Measurements from ENCODE around the gene ZNF578. TPM values are rescaled to one million over a fixed set of nuclear protein-coding genes. Genes with fewer than 3 reads are reported as not detected.
"Not testable (repeated sequence)": the region's sequence is repeated elsewhere in the genome, so short reads cannot be mapped to it uniquely, and the experiment has no call there.

Gene ZNF578
- total and polyA plus RNA-seq, 2 of the 4 experiments (the other 2 are of a cell fraction) = 1.4 to 4.1 TPM

DNA sequence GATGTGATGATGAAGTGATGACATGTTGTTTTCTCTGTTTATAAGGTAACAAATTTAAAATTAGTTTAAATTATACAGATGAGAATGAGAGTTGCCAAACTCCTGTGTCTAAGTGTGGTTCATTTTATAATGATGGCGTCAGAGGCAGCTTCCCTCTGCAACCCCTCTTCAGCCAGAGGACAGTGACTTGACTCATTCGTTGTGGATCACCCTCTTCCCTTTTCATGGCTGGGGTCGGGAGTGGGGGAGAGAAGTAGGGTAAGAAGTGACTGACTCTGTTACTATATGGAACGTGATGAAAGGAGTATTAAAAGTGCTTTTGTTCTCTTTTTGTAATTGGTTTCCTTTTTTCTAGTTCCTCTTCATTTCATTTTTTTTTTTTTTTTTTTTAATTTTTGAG is 85.5 kb downstream of the ZNF578 start:
- H3K14ac ChIP-seq (replicated peaks; ENCODE audit: low read depth, low read length); H3K9me1 ChIP-seq (ENCODE audit: insufficient read depth, low read length); dilution Hi-C loops (cut with HindIII; ENCODE audit: low sequenced_read_pairs, unreplicated experiment); POLR2A ChIA-PET (ENCODE audit: unreplicated experiment); H3K9ac ChIP-seq (ENCODE audit: low read depth, low read length); DNase-seq; H3K56ac ChIP-seq (ENCODE audit: extremely low read depth, insufficient read depth, low read length); H2BK5ac ChIP-seq (ENCODE audit: low read depth, low read length, poor library complexity, severe bottlenecking); H3K23ac ChIP-seq (ENCODE audit: low read depth, low read length); ATAC-seq (ENCODE audit: low read depth); BruUV-seq (replicated peaks); H4K5ac ChIP-seq (ENCODE audit: low read depth, low read length); H2BK20ac ChIP-seq (ENCODE audit: low read depth, low read length); H2BK15ac ChIP-seq (ENCODE audit: low read depth, low read length); H3K4me2 ChIP-seq (ENCODE audit: low read depth, low read length); H3K9me3 ChIP-seq (ENCODE audit: control insufficient read depth, insufficient read depth, low read length); H3K27ac ChIP-seq (ENCODE audit: insufficient read depth, low read length); H3K18ac ChIP-seq (ENCODE audit: low read depth, low read length); H4K8ac ChIP-seq (ENCODE audit: low read depth in 2 of 2, low read length in 2 of 2); H3K27me3 ChIP-seq (ENCODE audit: control insufficient read depth, insufficient read depth, low read length); H3K4ac ChIP-seq (ENCODE audit: low read depth, low read length); H4K91ac ChIP-seq (ENCODE audit: insufficient read depth, low read depth, low read length); H2BK120ac ChIP-seq (ENCODE audit: low read depth, low read length); H2AK5ac ChIP-seq (ENCODE audit: low read depth, low read length); CTCF ChIA-PET; in situ Hi-C loops (cut with MboI; ENCODE audit: low sequenced_read_pairs); H3K4me1 ChIP-seq (ENCODE audit: control insufficient read depth, insufficient read depth, low read length); H2AK9ac ChIP-seq (replicated peaks; ENCODE audit: low read depth, low read length, poor library complexity); H4K20me1 ChIP-seq (ENCODE audit: insufficient read depth, low read length); H2AFZ ChIP-seq (replicated peaks; ENCODE audit: low read length, poor library complexity); H3K4me3 ChIP-seq (ENCODE audit: insufficient read depth, low read depth, low read length): not testable (repeated sequence)
- Histone ChIP-seq H3K79me1 (ENCODE audit: low read depth in 1 of 2, low read length in 2 of 2) (peaks cover 15 to 21% of the 10 kb centered on the region in 2 experiments), H3K36me3 (ENCODE audit: control insufficient read depth, insufficient read depth, low read length) (peaks cover 18% of the 10 kb centered on the region)
- intact Hi-C loops (cut with micrococcal nuclease) = loop anchor here (10.0 kb wide), 1 partner anchor 206 kb away; no protein-coding TSS in a partner anchor
- no CpG with 5 or more reads among the region's 4 CpGs for WGBS, 2 experiments (ENCODE audit: extremely low coverage in 2 of 2, insufficient read length in 1 of 2)

DNA sequence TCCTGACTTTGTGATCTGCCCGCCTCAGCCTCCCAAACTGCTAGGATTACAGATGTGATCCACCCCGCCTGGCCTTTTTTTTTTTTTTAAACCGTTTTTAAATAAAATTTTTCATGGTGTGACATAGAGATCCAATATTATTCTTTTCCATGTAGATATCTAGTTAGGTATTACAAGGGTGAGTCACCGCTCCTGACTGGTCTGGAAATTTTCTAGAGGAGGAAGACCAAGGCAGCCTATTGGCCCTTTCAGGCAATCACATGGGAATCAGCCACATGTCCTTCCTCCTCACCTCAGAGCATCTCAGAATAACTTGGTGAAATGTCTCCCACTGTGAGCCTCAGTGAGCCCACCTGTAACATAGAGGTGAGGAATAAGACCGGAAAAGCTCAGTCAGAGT is 87.8 kb downstream of the ZNF578 start:
- H4K5ac ChIP-seq (ENCODE audit: low read depth, low read length); DNase-seq; H4K91ac ChIP-seq (ENCODE audit: insufficient read depth, low read depth, low read length); H2BK15ac ChIP-seq (ENCODE audit: low read depth, low read length); H3K9me1 ChIP-seq (ENCODE audit: insufficient read depth, low read length); H3K4me3 ChIP-seq (ENCODE audit: insufficient read depth, low read depth, low read length); H3K9me3 ChIP-seq (ENCODE audit: control insufficient read depth, insufficient read depth, low read length); H2BK20ac ChIP-seq (ENCODE audit: low read depth, low read length); intact Hi-C loops (cut with micrococcal nuclease); H4K20me1 ChIP-seq (ENCODE audit: insufficient read depth, low read length); H3K23ac ChIP-seq (ENCODE audit: low read depth, low read length); H3K14ac ChIP-seq (replicated peaks; ENCODE audit: low read depth, low read length); BruUV-seq (replicated peaks); H3K4me2 ChIP-seq (ENCODE audit: low read depth, low read length); H3K56ac ChIP-seq (ENCODE audit: extremely low read depth, insufficient read depth, low read length); H2BK120ac ChIP-seq (ENCODE audit: low read depth, low read length); H3K27me3 ChIP-seq (ENCODE audit: control insufficient read depth, insufficient read depth, low read length); in situ Hi-C loops (cut with MboI; ENCODE audit: low sequenced_read_pairs); H2AFZ ChIP-seq (replicated peaks; ENCODE audit: low read length, poor library complexity); POLR2A ChIA-PET (ENCODE audit: unreplicated experiment); H2BK5ac ChIP-seq (ENCODE audit: low read depth, low read length, poor library complexity, severe bottlenecking); H4K8ac ChIP-seq (ENCODE audit: low read depth in 2 of 2, low read length in 2 of 2); H3K4ac ChIP-seq (ENCODE audit: low read depth, low read length); ATAC-seq (ENCODE audit: low read depth); dilution Hi-C loops (cut with HindIII; ENCODE audit: low sequenced_read_pairs, unreplicated experiment); H3K4me1 ChIP-seq (ENCODE audit: control insufficient read depth, insufficient read depth, low read length); H3K9ac ChIP-seq (ENCODE audit: low read depth, low read length); H3K27ac ChIP-seq (ENCODE audit: insufficient read depth, low read length); CTCF ChIA-PET; H3K18ac ChIP-seq (ENCODE audit: low read depth, low read length); H2AK5ac ChIP-seq (ENCODE audit: low read depth, low read length); H2AK9ac ChIP-seq (replicated peaks; ENCODE audit: low read depth, low read length, poor library complexity): not testable (repeated sequence)
- Histone ChIP-seq H3K79me1 (ENCODE audit: low read depth in 1 of 2, low read length in 2 of 2) (peaks cover 15 to 32% of the 10 kb centered on the region in 2 experiments), H3K36me3 (ENCODE audit: control insufficient read depth, insufficient read depth, low read length) (peaks cover 34% of the 10 kb centered on the region)
- 80% methylated on average over 1 of the region's 5 CpGs; no CpG with 5 or more reads in 1 of the 2 experiments for WGBS, 2 experiments (ENCODE audit: extremely low coverage in 2 of 2, insufficient read length in 1 of 2)
